ENCODE measurements around the gene CNOT6L. TPM values are rescaled to one million over a fixed set of nuclear protein-coding genes. Genes with fewer than 3 reads are reported as not detected.

The CNOT6L gene
- total RNA-seq, 1 experiment from 2014 or later: 14.5 TPM

DNA sequence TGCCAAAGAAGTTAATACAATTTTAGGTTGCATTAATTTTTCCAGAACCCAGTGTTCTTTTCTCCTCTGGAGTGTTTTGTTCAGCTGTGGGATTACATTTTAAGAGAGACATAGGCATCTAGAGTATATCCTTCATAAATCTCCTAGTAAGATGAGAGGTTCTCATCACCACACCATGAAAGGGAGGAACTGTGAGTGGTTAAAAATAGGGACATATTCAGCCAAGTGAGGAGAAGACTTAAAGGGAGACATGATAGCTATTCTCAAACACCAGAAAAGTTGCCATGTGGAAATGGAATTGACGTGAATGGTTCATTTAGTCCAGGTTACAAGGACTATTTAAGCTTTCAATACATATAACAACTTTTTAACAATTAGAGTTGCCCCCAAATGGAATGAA lies 37.0 kb upstream of the CNOT6L start:
- Histone ChIP-seq H3K9ac (ENCODE audit: extremely low read depth, insufficient read length, low read length) (no peak overlapping the region), H2BK20ac (ENCODE audit: low read depth, low read length, poor library complexity, severe bottlenecking) (no peak overlapping the region), H3K18ac (ENCODE audit: insufficient read length, low read depth, low read length) (no peak overlapping the region), H3K27ac (ENCODE audit: insufficient read length, low read depth, low read length) (no peak overlapping the region), H3K23me2 (ENCODE audit: insufficient read length, low read depth, low read length, poor library complexity, severe bottlenecking) (no peaks in the 10 kb centered on the region), H3K14ac (ENCODE audit: insufficient read depth, low read length) (no peak overlapping the region), H3K79me1 (ENCODE audit: insufficient read depth, low read depth, low read length, poor library complexity, severe bottlenecking) (no peaks in the 10 kb centered on the region), H3K56ac (ENCODE audit: insufficient read length, low read depth, low read length) (no peak overlapping the region), H2BK120ac (ENCODE audit: low read depth, low read length, poor library complexity, severe bottlenecking) (no peak overlapping the region), H3K4me2 (ENCODE audit: insufficient read depth, insufficient read length, low read length) (no peak overlapping the region), H4K5ac (ENCODE audit: insufficient read length, low read depth, low read length) (no peak overlapping the region), H4K20me1 (ENCODE audit: control insufficient read depth, insufficient read depth, insufficient read length) (no peaks in the 10 kb centered on the region), H3K9me3 (ENCODE audit: control insufficient read depth, low read depth, low read length) (no peaks in the 10 kb centered on the region), H3T11ph (ENCODE audit: low read length) (no peak overlapping the region), H2BK5ac (ENCODE audit: insufficient read length, low read length) (no peak overlapping the region), H3K4ac (ENCODE audit: low read depth, low read length) (no peak overlapping the region), H4K8ac (replicated peaks; ENCODE audit: insufficient read length, low read depth, low read length) (no peak overlapping the region), H2AFZ (ENCODE audit: low read length) (no peak overlapping the region), H3K27me3 (ENCODE audit: insufficient read depth, low read length) (no peaks in the 10 kb centered on the region), H3K4me1 (ENCODE audit: insufficient read depth, low read length) (no peaks in the 10 kb centered on the region), H2BK12ac (ENCODE audit: insufficient read length, low read depth, low read length) (no peak overlapping the region), H2BK15ac (ENCODE audit: low read depth, low read length) (no peak overlapping the region), H3K79me2 (ENCODE audit: insufficient read depth, low read length) (no peaks in the 10 kb centered on the region), H3K23ac (ENCODE audit: insufficient read length, low read depth, low read length) (no peak overlapping the region), H4K91ac (ENCODE audit: insufficient read length, low read depth, low read length) (no peak overlapping the region), H2AK5ac (ENCODE audit: insufficient read length, low read length) (no peak overlapping the region)
- Mint-ChIP-seq H3K36me3 (ENCODE audit: insufficient read depth in 1 of 3, low read depth in 3 of 3) (no peaks in the 10 kb centered on the region), H3K9me3 (no peaks in the 10 kb centered on the region), H3K27ac (no peak overlapping the region), H3K4me1 (peaks cover 0 to 2% of the 10 kb centered on the region in 2 experiments; a peak in 2 of 4 replicates), H3K4me3 (no peak overlapping the region), H3K27me3 (ENCODE audit: low read depth) (no peaks in the 10 kb centered on the region; the same call in 1 of the 2 replicates)
- no peak for TF ChIP-seq CTCF (conservative IDR thresholded peaks at IDR 0.05)
- DNase-seq: no peak
- WGBS (ENCODE audit: extremely low coverage, insufficient read length, low lambda C conversion rate): no CpG with 5 or more reads among the region's 1 CpG

Data from H9 (cell line).